ENCODE measurements around the gene SH3RF3.

SH3RF3 gene

GRCh38 chr2:109463236-109463635, 334.2 kb downstream of the SH3RF3 start:
- no peak for DNase-seq (ENCODE audit: low read depth in 1 of 2, low spot score in 1 of 2)
- in situ Hi-C loops (cut with HindIII; ENCODE audit: low pct_unique_long_range_greater_than_20kb, low sequenced_read_pairs) = no loop called here
- TF ChIP-seq JUND (IDR thresholded peaks at IDR 0.05; ENCODE audit: low read depth) = no peak

- TF ChIP-seq JUND (IDR thresholded peaks at IDR 0.05; ENCODE audit: low read depth) = no peak
- in situ Hi-C loops (cut with HindIII; ENCODE audit: low pct_unique_long_range_greater_than_20kb, low sequenced_read_pairs) = no loop called here
- no peak for DNase-seq (ENCODE audit: low read depth in 1 of 2, low spot score in 1 of 2)
Observed at GRCh38 chr2:109463891-109464290, 334.9 kb downstream of the SH3RF3 start.

GRCh38 chr2:109466674-109467575, 337.9 kb downstream of the SH3RF3 start:
- in situ Hi-C loops (cut with HindIII; ENCODE audit: low pct_unique_long_range_greater_than_20kb, low sequenced_read_pairs) = no loop called here
- no peak for DNase-seq (ENCODE audit: low read depth in 1 of 2, low spot score in 1 of 2)
- TF ChIP-seq JUND (IDR thresholded peaks at IDR 0.05; ENCODE audit: low read depth) = no peak

- DNase-seq (ENCODE audit: low read depth in 1 of 2, low spot score in 1 of 2) = no peak
- no peak for TF ChIP-seq JUND (IDR thresholded peaks at IDR 0.05; ENCODE audit: low read depth)
- in situ Hi-C loops (cut with HindIII; ENCODE audit: low pct_unique_long_range_greater_than_20kb, low sequenced_read_pairs) = no loop called here
Observed at GRCh38 chr2:109467701-109468100, 338.7 kb downstream of the SH3RF3 start.

- TF ChIP-seq JUND (IDR thresholded peaks at IDR 0.05; ENCODE audit: low read depth) = no peak
- peak in 1 of 2 experiments; percentile 40 for DNase-seq (ENCODE audit: low read depth in 1 of 2, low spot score in 1 of 2)
- in situ Hi-C loops (cut with HindIII; ENCODE audit: low pct_unique_long_range_greater_than_20kb, low sequenced_read_pairs) = no loop called here
Observed at GRCh38 chr2:109468893-109469292, 339.9 kb downstream of the SH3RF3 start.

GRCh38 chr2:109471658-109472057, 342.7 kb downstream of the SH3RF3 start:
- DNase-seq (ENCODE audit: low read depth in 1 of 2, low spot score in 1 of 2) = no peak
- in situ Hi-C loops (cut with HindIII; ENCODE audit: low pct_unique_long_range_greater_than_20kb, low sequenced_read_pairs) = no loop called here
- no peak for TF ChIP-seq JUND (IDR thresholded peaks at IDR 0.05; ENCODE audit: low read depth)

GRCh38 chr2:109472331-109472959, 343.4 kb downstream of the SH3RF3 start:
- no peak for TF ChIP-seq JUND (IDR thresholded peaks at IDR 0.05; ENCODE audit: low read depth)
- in situ Hi-C loops (cut with HindIII; ENCODE audit: low pct_unique_long_range_greater_than_20kb, low sequenced_read_pairs) = no loop called here
- DNase-seq (ENCODE audit: low read depth in 1 of 2, low spot score in 1 of 2) = peak in 1 of 2 experiments; percentile 66

GRCh38 chr2:109472974-109473373, 344.0 kb downstream of the SH3RF3 start:
- in situ Hi-C loops (cut with HindIII; ENCODE audit: low pct_unique_long_range_greater_than_20kb, low sequenced_read_pairs) = no loop called here
- no peak for TF ChIP-seq JUND (IDR thresholded peaks at IDR 0.05; ENCODE audit: low read depth)
- DNase-seq (ENCODE audit: low read depth in 1 of 2, low spot score in 1 of 2) = no peak

- in situ Hi-C loops (cut with HindIII; ENCODE audit: low pct_unique_long_range_greater_than_20kb, low sequenced_read_pairs) = no loop called here
- TF ChIP-seq JUND (IDR thresholded peaks at IDR 0.05; ENCODE audit: low read depth) = no peak
- DNase-seq (ENCODE audit: low read depth in 1 of 2, low spot score in 1 of 2) = no peak
Observed at GRCh38 chr2:109473616-109474318, 344.8 kb downstream of the SH3RF3 start.

GRCh38 chr2:109474319-109474825, 345.4 kb downstream of the SH3RF3 start:
- in situ Hi-C loops (cut with HindIII; ENCODE audit: low pct_unique_long_range_greater_than_20kb, low sequenced_read_pairs) = no loop called here
- no peak for DNase-seq (ENCODE audit: low read depth in 1 of 2, low spot score in 1 of 2)
- TF ChIP-seq JUND (IDR thresholded peaks at IDR 0.05; ENCODE audit: low read depth) = no peak

- in situ Hi-C loops (cut with HindIII; ENCODE audit: low pct_unique_long_range_greater_than_20kb, low sequenced_read_pairs) = no loop called here
- TF ChIP-seq JUND (IDR thresholded peaks at IDR 0.05; ENCODE audit: low read depth) = no peak
- no peak for DNase-seq (ENCODE audit: low read depth in 1 of 2, low spot score in 1 of 2)
Observed at GRCh38 chr2:109475531-109476210, 346.7 kb downstream of the SH3RF3 start.
